B cell (primary cell): ENCODE results near the gene LOX. TPM values are rescaled to one million over a fixed set of nuclear protein-coding genes. Genes with fewer than 3 reads are reported as not detected.

Source experiments
- ATAC-seq: fragments of 200-7000 bp; cut with Tn5 transposase; one replicate; pipeline ENCODE4 v1.10.0; 2021; ENCODE audit warnings: low read depth, mild to moderate bottlenecking, moderate number of reproducible peaks, moderate library complexity
- CTCF ChIA-PET: fragments of 350-600 bp; sonication (Branson Sonifier 250); formaldehyde crosslinking; loops from one replicate; lab custom pipeline; 2021; ENCODE audit warnings: antibody characterized with exemption, inconsistent platforms; lab: Charles Lee
- POLR2A ChIA-PET: fragments of 350-600 bp; sonication (Branson Sonifier 250); formaldehyde crosslinking; loops from one replicate; lab custom pipeline; 2021; ENCODE audit warnings: antibody characterized with exemption; lab: Charles Lee
- DNase-seq: peaks from one replicate; pipeline ENCODE4 v3.0.0; 2013
- H2AFZ ChIP-seq: 2 replicates; pipeline ENCODE4 v1.6.1; 2012; ENCODE audit warnings: mild to moderate bottlenecking, low read depth, low read length; ENCODE audit not compliant: insufficient read depth, poor library complexity, severe bottlenecking
- H3K27ac ChIP-seq, 2 donors: 1 replicate in 1 of 2; 2 replicates in 1 of 2; pipeline ENCODE4 v1.5.1; 2012 to 2013; ENCODE audit warnings: low read length in 2 of 2, mild to moderate bottlenecking in 2 of 2, moderate library complexity in 1 of 2
- H3K27me3 ChIP-seq, 4 experiments: fragments of 200-600 bp in 1 of 4; sonication (generic) in 1 of 4; replicated peaks in 1 of 4; 1 replicate in 2 of 4; 2 replicates in 2 of 4; pipeline versions ENCODE4 v1.6.1 to v1.7.0; 2013 to 2016; ENCODE audit warnings: low read length in 3 of 4, mild to moderate bottlenecking in 2 of 4, mixed read lengths in 1 of 4, moderate library complexity in 1 of 4; ENCODE audit not compliant: insufficient read depth in 4 of 4, control insufficient read depth in 3 of 4; ENCODE audit errors: control extremely low read depth in 1 of 4
- H3K36me3 ChIP-seq, 2 experiments: replicated peaks in 1 of 2; 1 replicate in 1 of 2; 2 replicates in 1 of 2; pipeline versions ENCODE4 v1.6.1 to v1.7.1; 2013; ENCODE audit warnings: low read length in 1 of 2; ENCODE audit not compliant: insufficient read depth in 2 of 2, control insufficient read depth in 1 of 2; ENCODE audit errors: control extremely low read depth in 1 of 2, extremely low read depth in 1 of 2
- H3K4me1 ChIP-seq, 2 donors: fragments of 200-600 bp in 1 of 2; sonication (generic) in 1 of 2; 1 replicate in 1 of 2; 2 replicates in 1 of 2; pipeline versions ENCODE4 v1.5.1 to v1.6.1; 2013 to 2017; ENCODE audit warnings: low read length in 2 of 2; ENCODE audit not compliant: control insufficient read depth in 2 of 2, insufficient read depth in 2 of 2
- H3K4me2 ChIP-seq: replicated peaks from 2 replicates; pipeline ENCODE3; 2012; ENCODE audit warnings: mild to moderate bottlenecking, low read depth, low read length; ENCODE audit not compliant: poor library complexity, severe bottlenecking
- H3K4me3 ChIP-seq, 5 experiments: fragments of 200-600 bp in 1 of 5; sonication (generic) in 1 of 5; 1 replicate in 3 of 5; 2 replicates in 2 of 5; pipeline versions ENCODE4 v1.5.1 to v1.7.0; 2011 to 2016; ENCODE audit warnings: low read length in 4 of 5, mild to moderate bottlenecking in 4 of 5, low read depth in 2 of 5, control low read depth in 1 of 5, moderate library complexity in 1 of 5; ENCODE audit not compliant: insufficient read depth in 1 of 5; ENCODE audit errors: control extremely low read depth in 1 of 5, extremely low read depth in 1 of 5
- H3K79me2 ChIP-seq: fragments of 200-600 bp; sonication (generic); one replicate; pipeline ENCODE4 v1.6.0; 2016; ENCODE audit warnings: low read length; ENCODE audit not compliant: control insufficient read depth, insufficient read depth
- H3K9ac ChIP-seq: fragments of 200-600 bp; sonication (generic); 2 replicates; pipeline ENCODE4 v1.6.1; 2017; ENCODE audit warnings: mild to moderate bottlenecking, low read length, moderate library complexity
- H3K9me3 ChIP-seq, 3 donors: one replicate each; pipeline versions ENCODE4 v1.6.1 to v1.7.1; 2013; ENCODE audit warnings: low read length in 2 of 3; ENCODE audit not compliant: control insufficient read depth in 2 of 3, insufficient read depth in 1 of 3; ENCODE audit errors: control extremely low read depth in 1 of 3
- H4K20me1 ChIP-seq: 2 replicates; pipeline ENCODE4 v1.6.0; 2012; ENCODE audit warnings: mild to moderate bottlenecking, low read length; ENCODE audit not compliant: insufficient read depth, control insufficient read depth, poor library complexity, severe bottlenecking
- H3K27ac Mint-ChIP-seq: one replicate; pipeline ENCODE4 v1.8.0; 2021; ENCODE audit warnings: mixed read lengths
- H3K27me3 Mint-ChIP-seq: one replicate; pipeline ENCODE4 v1.8.0; 2021; ENCODE audit warnings: mixed read lengths
- H3K4me1 Mint-ChIP-seq: one replicate; pipeline ENCODE4 v1.8.0; 2021; ENCODE audit warnings: mixed read lengths
- H3K4me3 Mint-ChIP-seq: one replicate; pipeline ENCODE4 v1.8.0; 2021; ENCODE audit warnings: mixed read lengths
- H3K9me3 Mint-ChIP-seq: one replicate; pipeline ENCODE4 v1.8.0; 2022; ENCODE audit warnings: mixed read lengths; ENCODE audit not compliant: insufficient read depth
- EZH2 ChIP-seq: IDR thresholded peaks from 2 replicates; pipeline ENCODE4 v1.6.1; 2012; ENCODE audit warnings: borderline replicate concordance, low read depth, mild to moderate bottlenecking, moderate library complexity, low read length; ENCODE audit not compliant: insufficient read depth, poor library complexity, severe bottlenecking
- WGBS: methylation state at CpG from one replicate; pipeline ENCODE4 v1.1.5; 2013; ENCODE audit warnings: missing lambda C conversion rate; ENCODE audit not compliant: insufficient coverage; 5-methylcytosine and 5-hydroxymethylcytosine counted together
- intact Hi-C: fragments of 100-400 bp; cut with micrococcal nuclease; formaldehyde crosslinking; loops from one replicate; pipeline ENCODE4 v1.10.0; 2022
- polyA plus RNA-seq: library from polyadenylated mRNA; depleted of rRNA; stranded (reverse); fragments of >200 nt; gene quantifications from 2 replicates; pipeline ENCODE4 v1.2.3, GENCODE V29; 2012
- total RNA-seq, 2 donors: library from RNA; stranded (reverse); fragments of 120-200 nt in 1 of 2; gene quantifications; 1 replicate in 1 of 2; 2 replicates in 1 of 2; pipeline versions ENCODE4 v1.2.3 to v1.2.4, GENCODE V29; 2013 to 2022
- TF ChIP-seq, protein P1 (sequence below): fragments of 200-600 bp; IDR thresholded peaks from one replicate; pipeline ENCODE4 v1.8.0; 2022; ENCODE audit warnings: antibody characterized with exemption, mild to moderate bottlenecking

Gene LOX
- total and polyA plus RNA-seq, 2 donors (not counting 1 experiment from before 2014, with no cell fraction given) = not detected

DNA sequence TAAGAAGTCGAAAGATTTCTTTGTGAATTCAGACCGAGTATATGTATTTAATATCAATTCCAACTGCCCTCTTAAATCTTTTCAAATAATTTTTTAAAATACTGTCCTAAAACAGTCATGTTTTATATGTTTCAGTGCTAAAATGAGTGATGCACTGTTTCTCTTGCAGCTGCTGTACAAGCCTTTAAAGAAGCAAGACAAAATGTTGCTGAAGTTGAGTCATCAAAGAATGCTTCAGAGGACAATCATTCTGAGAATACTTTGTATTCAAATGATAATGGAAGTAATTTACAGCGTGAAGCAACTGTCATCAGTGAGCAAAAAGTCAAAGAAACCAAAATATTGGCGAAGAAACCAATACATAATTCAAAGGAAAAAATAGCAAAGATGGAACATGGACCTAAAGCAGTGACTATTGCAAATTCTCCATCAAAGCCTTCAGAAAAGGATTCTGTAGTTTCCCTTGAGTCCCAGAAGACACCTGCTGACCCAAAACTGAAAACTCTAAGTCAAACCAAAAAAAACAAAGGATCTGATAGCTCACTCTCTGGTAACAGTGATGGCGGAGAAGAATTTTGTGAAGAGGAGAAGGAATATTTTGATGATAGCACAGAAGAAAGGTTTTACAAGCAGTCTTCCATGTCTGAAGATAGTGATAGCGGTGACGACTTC lies 58.0 kb downstream of the LOX start:
- Mint-ChIP-seq H3K27me3 (no peaks in the 10 kb centered on the region), H3K9me3 (no peaks in the 10 kb centered on the region), H3K27ac (no peak overlapping the region), H3K4me3 (no peak overlapping the region), H3K4me1 (peaks cover 3% of the 10 kb centered on the region)
- H3K9ac ChIP-seq = no peak overlapping the region
- intact Hi-C loops = no loop called here
- no peaks in the 10 kb centered on the region for H3K9me3 ChIP-seq
- DNase-seq (no peak), ATAC-seq (no peak)
- CTCF ChIA-PET = no interaction called here
- no peak overlapping the region for H3K27ac ChIP-seq
- TF ChIP-seq, protein P1, sequence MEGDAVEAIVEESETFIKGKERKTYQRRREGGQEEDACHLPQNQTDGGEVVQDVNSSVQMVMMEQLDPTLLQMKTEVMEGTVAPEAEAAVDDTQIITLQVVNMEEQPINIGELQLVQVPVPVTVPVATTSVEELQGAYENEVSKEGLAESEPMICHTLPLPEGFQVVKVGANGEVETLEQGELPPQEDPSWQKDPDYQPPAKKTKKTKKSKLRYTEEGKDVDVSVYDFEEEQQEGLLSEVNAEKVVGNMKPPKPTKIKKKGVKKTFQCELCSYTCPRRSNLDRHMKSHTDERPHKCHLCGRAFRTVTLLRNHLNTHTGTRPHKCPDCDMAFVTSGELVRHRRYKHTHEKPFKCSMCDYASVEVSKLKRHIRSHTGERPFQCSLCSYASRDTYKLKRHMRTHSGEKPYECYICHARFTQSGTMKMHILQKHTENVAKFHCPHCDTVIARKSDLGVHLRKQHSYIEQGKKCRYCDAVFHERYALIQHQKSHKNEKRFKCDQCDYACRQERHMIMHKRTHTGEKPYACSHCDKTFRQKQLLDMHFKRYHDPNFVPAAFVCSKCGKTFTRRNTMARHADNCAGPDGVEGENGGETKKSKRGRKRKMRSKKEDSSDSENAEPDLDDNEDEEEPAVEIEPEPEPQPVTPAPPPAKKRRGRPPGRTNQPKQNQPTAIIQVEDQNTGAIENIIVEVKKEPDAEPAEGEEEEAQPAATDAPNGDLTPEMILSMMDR = no peak
- TF ChIP-seq EZH2 = no peak
- no peak overlapping the region for H3K4me2 ChIP-seq
- no peaks in the 10 kb centered on the region for H4K20me1 ChIP-seq
- no peak overlapping the region for H2AFZ ChIP-seq
- H3K36me3 ChIP-seq = peaks cover 21 to 32% of the 10 kb centered on the region in 2 experiments
- 100% methylated on average over 3 of the region's 7 CpGs for WGBS
- no peak overlapping the region for H3K4me3 ChIP-seq
- no peaks in the 10 kb centered on the region for H3K79me2 ChIP-seq
- peaks cover 0 to 4% of the 10 kb centered on the region in 2 donors for H3K4me1 ChIP-seq
- H3K27me3 ChIP-seq = no peaks in the 10 kb centered on the region
- POLR2A ChIA-PET = no interaction called here

DNA sequence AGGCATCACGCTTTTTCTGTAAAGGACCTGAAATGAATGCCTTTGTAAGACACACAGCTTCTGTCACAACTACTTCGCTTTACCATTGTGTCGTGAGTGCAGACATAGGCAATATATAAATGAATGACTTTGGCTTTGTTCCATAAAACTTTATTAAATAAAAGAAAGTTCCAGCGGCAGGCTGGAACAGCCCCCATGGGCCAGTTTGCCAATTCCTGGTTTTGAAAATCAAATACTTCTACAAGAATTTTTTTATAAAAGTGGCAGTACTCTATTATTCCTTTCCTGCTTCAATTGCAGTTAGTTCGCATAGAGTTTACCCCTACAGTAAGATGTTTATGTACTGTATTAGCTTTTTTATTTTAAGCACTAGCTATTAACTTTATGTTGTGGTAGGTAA lies 62.6 kb downstream of the LOX start:
- CTCF ChIA-PET = no interaction called here
- POLR2A ChIA-PET = no interaction called here
- H3K4me1 ChIP-seq = no peaks in the 10 kb centered on the region
- TF ChIP-seq EZH2 = no peak
- TF ChIP-seq, protein P1 = no peak
- no peak overlapping the region for H3K4me2 ChIP-seq
- no peak overlapping the region for H3K27ac ChIP-seq
- Mint-ChIP-seq H3K4me1 (no peaks in the 10 kb centered on the region), H3K27ac (no peak overlapping the region), H3K27me3 (no peaks in the 10 kb centered on the region), H3K9me3 (no peaks in the 10 kb centered on the region), H3K4me3 (no peak overlapping the region)
- no peak overlapping the region for H3K9ac ChIP-seq
- no peak overlapping the region for H3K4me3 ChIP-seq
- no peak overlapping the region for H2AFZ ChIP-seq
- DNase-seq = no peak
- ATAC-seq = no peak
- intact Hi-C loops = no loop called here
- peaks cover 4 to 6% of the 10 kb centered on the region in 2 experiments for H3K36me3 ChIP-seq
- no peaks in the 10 kb centered on the region for H3K9me3 ChIP-seq
- no peaks in the 10 kb centered on the region for H4K20me1 ChIP-seq
- no peaks in the 10 kb centered on the region for H3K79me2 ChIP-seq
- no CpG with 5 or more reads among the region's 5 CpGs for WGBS
- no peaks in the 10 kb centered on the region for H3K27me3 ChIP-seq
